ENCODE measurements around the gene ELMOD3.
A peak's percentile ranks its signal among the peaks of the same experiment; 100 is the strongest.
"Not testable (repeated sequence)": the region's sequence is repeated elsewhere in the genome, so short reads cannot be mapped to it uniquely, and the experiment has no call there.

Gene ELMOD3

GRCh38 chr2:85377083-85377482 is 22.5 kb downstream of the ELMOD3 start:
- DNase-seq: no peak

- no peak for DNase-seq
These were observed 23.7 kb downstream of the ELMOD3 start for GRCh38 chr2:85378257-85378656.

DNA sequence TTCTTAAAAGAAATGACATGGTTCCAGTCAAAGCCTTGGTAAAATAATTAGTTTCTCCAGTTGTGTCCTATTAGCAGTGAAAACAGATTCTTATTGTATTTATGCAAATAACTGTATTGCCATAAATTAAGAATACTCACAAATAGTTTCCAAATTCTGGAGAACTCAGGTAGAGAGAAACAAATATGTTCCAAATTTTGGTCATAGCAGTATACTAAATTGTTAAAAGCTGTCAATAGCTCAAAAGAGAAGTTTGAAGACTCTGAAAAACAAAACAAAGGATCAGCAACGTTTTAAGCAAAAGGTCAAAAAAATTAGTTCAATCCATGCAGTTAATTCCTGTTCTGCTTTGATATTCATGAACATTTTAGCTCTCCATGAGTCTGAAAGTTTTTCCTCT is 25.5 kb downstream of the ELMOD3 start:
- DNase-seq: no peak

- DNase-seq: not testable (repeated sequence)
These were observed 28.6 kb downstream of the ELMOD3 start for GRCh38 chr2:85383151-85383550.

GRCh38 chr2:85383850-85384249 is 29.3 kb downstream of the ELMOD3 start:
- no peak for DNase-seq

GRCh38 chr2:85385746-85386145 is 31.2 kb downstream of the ELMOD3 start:
- no peak for DNase-seq

DNA sequence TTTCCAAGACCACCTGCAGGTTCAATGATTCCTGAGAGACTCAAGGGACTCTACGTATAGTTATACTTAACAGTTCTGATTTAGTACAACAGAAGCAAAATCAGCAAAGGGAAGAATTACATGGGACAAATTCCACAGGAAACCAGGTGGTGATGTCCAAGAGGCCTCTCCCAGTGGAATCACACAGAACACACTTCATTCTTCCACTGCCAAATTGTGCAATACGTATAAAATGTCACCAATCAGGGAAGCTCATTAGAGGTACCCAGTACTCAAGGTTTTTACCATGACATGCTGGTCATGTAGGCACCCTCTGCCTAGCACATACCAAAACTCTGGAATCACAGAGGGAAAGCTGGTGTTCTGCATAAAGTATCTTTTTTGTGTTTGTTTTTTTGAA is 33.2 kb downstream of the ELMOD3 start:
- DNase-seq: no peak

DNA sequence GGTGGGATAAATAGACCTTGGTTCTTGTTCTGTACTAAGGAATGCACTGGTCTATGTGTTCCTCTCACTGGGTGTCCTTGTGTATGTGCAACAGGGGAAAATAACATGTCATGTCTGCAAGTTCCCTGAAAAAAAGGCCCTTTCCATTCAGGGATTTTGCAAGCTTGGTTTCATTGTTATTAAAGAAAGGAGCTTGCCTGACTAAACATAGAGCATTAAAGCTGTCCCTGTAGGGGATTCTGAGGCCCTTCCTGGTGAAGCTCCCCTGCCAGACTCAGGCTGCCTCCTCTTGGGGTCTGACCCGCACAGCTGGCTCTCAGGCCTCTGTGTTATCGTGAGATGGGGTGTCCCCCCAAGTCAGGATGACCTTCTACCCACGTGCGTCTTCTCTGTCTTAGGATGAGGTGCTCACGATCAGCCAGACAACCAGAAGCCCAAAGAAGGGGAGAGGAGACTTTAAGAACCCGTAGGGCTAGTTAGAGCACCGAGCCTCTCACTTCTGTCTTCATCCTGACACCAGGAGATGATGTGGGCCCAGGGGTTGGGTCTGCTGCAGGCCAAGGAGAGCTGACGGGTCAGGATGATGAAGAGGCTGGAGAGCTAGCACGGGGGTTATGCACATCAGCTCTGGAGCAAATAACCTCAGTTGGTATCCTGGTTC is 34.4 kb downstream of the ELMOD3 start:
- DNase-seq: no peak

DNA sequence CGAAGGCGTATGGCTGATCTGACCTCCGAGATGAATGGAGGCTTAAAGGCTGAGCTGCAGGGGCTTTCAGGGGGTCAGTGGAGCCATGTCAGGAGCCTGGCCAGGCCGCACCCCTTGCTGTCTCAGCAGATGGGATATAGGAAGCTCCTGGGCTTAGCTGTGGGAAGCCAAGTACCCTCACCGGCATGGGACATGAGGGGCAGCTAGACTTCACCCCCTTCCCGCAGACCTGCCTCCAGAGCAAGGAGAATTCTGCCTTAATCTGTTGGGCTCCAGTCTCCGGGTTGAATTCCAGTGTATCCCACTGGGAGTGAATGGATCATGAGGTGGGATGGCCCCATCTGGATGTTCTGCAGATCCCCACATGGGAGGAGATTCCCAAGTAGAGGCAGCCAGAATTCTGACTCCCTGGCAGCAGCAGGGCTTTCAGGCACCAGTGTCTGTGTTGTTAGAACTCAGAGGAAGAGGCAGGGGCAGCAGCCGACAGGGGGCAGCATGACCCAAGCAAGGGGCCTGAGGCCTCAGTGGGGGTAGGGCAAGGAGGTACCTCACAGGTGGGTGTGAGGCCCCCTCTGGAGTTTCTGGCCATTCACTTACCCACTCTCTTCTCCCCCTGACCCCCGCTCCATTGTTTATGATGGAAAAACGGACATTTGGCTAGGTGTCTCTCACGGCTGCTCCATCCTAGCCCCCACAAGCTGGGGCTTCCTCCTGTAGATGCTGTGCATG is 36.5 kb downstream of the ELMOD3 start:
- DNase-seq: peak; percentile 46 to 47

- DNase-seq: no peak
These were observed 39.3 kb downstream of the ELMOD3 start for GRCh38 chr2:85393836-85394235.

DNA sequence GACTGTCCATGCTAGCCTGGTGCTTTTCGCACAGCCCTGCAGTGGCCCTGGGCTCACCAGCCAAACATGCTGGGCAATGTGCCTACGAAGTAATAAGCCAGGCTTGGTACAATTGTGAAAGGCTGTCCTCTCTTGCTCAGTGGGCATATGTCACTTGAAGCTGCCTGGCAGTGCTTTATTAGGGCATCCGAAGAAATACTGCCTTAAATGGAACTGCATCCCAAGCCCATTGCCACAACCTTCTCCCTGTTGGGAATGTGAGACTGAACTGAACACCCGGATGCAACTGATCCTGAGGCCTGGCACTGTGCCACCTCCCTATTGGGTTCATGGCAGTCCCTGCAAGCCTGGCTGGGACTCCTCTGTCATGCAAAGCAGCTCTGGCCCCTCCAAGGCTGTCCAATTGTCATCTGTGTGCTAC is 39.7 kb downstream of the ELMOD3 start:
- no peak for DNase-seq

DNA sequence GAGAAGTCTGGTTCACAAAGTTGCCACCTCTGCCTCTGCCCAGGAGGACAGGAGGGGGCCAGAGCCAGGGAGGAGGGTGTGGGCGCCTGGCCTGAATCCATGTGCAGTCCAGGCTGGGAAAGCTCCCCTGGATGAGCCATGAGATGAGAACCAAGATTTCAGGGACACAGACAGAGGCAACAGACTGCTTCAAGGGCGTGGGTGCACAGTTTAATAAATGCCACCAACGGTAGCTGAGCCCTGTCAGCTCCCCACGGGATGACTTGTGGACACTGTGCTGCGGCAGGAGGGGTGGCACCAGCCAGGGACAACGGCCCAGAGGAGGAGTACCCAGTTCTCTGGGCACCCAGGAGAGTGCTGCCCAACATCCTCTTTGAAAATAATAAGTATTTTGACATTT is 40.4 kb downstream of the ELMOD3 start:
- no peak for DNase-seq

DNA sequence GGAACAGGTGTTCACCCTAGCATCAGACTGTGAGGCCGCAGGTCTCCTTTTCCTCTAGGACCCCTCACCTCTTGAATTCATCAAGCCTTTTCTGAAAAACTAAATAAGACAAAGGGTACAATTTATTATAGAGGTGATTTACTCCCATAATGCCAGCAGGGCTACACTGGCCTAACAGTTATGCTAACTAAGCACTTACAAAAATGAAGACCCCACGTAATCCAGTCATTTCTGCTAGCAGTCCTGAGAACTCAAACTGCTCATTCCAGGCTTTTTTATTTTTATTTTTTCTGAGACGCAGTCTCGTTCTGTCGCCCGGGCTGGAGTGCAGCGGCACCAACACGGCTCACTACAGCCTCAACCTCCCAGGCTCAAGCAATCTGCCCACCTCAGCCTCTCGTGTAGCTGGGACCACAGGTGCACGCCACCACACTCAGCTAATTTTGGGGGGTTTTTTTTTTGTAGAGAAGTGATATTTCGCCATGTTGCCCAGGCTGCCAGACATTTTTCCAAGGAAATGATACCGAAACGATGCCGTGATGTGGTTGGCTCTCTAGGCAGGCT is 41.4 kb downstream of the ELMOD3 start:
- no peak for DNase-seq

DNA sequence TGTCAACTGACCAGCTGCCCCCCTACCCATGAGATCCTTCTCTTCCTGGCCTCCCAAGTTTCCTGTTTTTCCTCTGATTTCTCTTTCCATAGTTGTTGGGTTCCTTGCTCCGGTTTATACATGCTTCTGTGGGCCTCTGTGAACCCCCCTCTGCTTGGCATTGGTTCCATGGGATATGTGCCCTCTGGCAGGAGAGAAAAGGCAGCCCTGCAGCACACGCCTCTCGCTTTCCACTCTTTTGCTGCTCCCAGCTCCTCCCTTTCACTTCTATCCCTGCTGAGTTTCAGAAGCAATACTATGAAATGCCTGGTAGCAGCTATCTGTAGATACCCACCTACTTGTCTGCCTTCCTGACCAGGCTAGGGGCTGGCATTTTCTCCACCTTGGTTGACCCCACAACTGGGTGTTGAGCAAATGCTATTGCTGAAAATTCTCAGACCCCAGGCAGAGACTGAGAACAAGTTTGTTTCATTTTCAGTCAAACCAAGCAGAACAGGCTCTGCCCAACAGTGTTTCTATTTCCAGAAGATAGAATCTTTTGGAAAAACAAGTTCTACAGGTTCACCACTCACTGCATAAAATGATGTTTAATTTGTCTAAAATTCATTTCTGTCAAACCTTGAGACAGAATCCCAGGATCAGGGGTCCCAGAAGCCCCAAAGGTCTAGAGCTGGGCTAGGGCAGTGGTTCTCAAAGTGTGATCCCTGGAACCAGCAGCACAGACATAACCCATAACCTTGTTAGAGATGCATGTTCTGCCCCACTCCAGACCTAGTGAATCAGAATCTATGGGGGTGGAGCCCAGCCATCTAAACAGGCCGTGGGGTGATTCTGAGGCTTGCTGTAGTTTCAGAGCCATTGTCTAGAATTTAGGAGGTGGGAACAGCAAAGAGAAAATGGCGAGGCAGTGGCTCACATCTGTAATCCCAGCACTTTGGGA is 42.2 kb downstream of the ELMOD3 start:
- no peak for DNase-seq

- no peak for DNase-seq
These were observed 43.4 kb downstream of the ELMOD3 start for GRCh38 chr2:85397925-85398331.

DNA sequence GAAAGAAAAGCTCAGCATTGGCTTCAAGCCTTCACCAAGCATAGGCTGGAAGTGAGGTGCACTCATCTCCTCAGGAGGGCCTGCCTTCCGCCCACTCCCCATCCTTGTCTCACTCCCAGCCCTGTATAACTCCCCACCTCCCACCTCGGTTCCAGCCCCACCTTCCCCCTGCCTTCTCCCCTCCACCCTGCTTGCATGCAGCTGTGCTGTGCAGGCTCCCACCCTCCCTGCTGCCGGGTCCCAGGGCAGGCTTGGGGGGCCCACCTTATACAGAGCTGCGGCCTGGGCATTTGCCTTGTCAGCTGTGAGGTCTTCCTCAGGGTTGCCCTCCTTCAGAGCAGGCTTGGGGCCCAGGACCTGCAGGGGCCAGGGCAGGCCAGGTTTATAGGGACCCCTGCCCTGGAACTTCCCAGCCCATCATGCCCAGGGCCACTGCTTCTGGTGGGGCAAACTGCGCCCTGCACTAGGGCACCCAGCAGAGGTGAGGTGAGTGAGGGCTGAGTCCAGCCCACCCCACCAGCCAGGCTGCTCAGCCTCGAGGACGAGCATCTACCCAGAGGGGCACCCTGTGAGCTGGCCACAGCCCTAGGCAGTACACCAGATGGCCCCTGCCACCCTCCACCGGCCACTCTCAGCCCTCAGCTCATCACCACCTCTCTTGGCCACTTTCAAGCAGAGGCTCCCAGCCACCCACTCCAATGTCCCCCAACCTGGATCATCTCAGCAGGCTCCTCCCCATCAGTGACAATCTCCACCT is 44.0 kb downstream of the ELMOD3 start:
- DNase-seq: no peak

- no peak for DNase-seq
These were observed 44.5 kb downstream of the ELMOD3 start for GRCh38 chr2:85399183-85399455.

DNA sequence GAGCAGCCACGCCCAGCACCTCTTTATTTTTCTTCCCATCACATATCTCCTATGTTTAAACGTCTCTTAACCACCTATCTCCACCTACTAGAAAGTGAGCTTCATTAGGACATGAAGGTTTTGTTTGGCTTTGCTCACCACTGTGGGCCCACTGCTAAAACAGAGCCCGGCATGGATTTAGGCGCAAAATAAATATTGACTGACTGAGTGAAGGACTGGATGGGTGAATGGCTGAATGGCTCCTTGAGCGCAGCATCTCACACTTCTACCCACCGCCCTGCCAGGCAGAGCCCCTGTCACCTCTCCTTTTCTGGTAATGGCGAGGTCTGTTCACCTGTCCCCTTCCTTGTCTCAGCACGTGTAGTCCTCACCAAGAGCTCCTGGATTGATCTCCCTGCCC is 45.5 kb downstream of the ELMOD3 start:
- DNase-seq: no peak

- DNase-seq: no peak
These were observed 46.2 kb downstream of the ELMOD3 start for GRCh38 chr2:85400541-85401463.

- no peak for DNase-seq
These were observed 46.9 kb downstream of the ELMOD3 start for GRCh38 chr2:85401464-85401805.

- DNase-seq: no peak
These were observed 47.3 kb downstream of the ELMOD3 start for GRCh38 chr2:85401844-85402243.

Data from inflammatory macrophage (primary cell).